HG02623 (cell line): ENCODE results near the gene MMUT.
"Not testable (repeated sequence)": the region's sequence is repeated elsewhere in the genome, so short reads cannot be mapped to it uniquely, and the experiment has no call there.

Experiments used
- ATAC-seq: cut with Tn5 transposase; IDR thresholded peaks from one replicate; pipeline ENCODE4 v1.9.1; 2021; ENCODE audit warnings: moderate library complexity; ENCODE audit not compliant: unreplicated experiment

MMUT gene

DNA sequence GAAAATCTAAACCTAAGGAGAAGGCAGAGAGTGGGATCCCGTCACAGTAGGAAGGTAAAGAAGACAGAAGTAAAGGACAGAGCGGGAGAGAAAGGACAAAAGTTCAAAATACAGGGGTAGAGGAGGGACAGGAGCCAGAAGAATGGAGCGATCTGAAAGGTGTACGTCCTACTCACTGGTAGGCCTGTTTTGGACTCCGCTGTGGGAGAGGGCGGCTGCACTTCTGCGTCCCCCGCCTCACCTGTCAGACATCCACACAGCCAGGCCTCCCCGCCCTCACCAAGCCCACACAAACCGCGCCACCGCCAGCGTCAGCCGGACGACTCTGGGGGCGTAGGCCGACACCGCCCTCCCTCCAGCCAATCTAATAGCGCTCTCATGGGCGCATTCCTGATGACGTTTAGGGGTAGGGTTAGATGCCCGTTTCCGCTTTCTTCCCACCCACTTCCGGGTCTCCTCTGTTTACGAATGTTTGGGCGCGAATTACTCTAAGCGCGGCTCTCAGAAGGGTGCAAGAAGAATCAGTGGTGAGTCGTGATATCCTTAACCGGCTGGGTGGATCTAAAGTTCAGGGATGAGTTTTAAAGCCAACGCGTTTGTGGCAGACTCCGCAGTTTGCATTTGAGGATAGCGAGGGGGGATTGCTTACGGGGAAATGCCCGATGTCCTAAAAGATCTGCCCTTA lies at the start of gene MMUT, which contains the start of gene CENPQ:
Gene MMUT (minus strand): TSS at position 327 of the 685 bp plus-strand sequence. CDS start 3,787 bp downstream, outside the sequence.
Gene CENPQ (plus strand): TSS at position 444 of the 685 bp plus-strand sequence. CDS start 6,807 bp downstream, outside the sequence.
- ATAC-seq = peak; percentile 99

DNA sequence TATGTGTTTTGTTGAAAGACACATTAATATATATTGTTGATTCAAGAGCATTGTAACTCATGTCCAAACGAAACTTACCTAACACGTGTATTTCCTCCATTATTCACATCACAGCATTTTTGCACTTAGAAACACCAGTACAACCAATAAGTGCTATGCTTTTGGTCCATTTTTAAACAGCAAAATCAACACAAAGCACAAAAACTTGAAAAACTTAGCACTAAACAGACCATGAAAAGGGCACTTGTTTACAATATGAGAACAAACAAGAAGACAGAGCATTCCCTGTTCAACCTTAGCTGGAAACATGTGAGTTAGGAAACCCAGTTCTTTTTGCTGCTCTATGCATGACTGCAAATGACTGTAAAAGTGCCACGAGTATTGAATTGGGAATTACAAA lies 46.3 kb upstream of the MMUT start:
- no peak for ATAC-seq

DNA sequence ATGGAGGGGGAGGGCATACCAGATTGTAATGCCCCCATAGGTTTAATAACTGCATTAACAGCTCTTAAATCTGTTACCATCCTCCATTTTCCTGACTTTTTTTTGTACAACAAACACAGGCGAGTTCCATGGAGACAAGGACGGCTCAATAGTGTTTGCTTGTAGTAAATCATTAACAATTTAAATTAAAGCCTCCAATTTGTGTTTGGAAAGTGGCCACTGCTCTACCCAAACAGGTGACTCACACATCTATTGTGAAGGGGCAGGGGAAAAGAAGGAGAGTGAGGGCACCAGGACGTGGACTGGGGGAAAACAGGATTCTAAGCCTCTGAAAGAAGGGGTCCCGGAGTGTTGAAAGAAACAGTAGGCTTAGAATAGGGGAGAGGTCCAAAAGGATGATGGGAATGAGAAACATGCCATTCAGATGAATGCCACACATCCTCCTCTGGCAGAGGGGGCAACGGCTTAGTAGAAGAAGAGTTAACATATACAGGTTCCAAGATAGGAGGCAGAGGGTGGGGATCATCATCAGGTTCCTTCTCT lies 43.6 kb upstream of the MMUT start:
- no peak for ATAC-seq

DNA sequence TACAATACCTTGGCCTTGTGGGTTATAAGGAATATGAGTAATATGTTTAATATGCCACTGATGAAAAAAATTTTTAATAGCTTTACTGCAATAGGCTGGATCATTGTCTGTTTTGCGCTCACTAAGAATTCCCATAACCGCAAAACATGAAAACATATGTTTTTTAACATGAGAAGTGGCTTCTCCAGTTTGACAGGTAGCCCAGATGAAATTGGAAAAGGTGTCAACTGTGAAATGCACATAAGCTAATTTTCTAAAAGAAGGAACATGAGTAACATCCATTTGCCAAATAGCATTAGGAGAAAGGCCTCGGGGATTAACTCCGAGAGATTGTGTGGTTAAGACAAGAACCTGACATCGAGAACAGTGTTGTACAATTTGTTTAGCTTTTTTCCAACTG lies 41.6 kb upstream of the MMUT start:
- ATAC-seq = no peak

DNA sequence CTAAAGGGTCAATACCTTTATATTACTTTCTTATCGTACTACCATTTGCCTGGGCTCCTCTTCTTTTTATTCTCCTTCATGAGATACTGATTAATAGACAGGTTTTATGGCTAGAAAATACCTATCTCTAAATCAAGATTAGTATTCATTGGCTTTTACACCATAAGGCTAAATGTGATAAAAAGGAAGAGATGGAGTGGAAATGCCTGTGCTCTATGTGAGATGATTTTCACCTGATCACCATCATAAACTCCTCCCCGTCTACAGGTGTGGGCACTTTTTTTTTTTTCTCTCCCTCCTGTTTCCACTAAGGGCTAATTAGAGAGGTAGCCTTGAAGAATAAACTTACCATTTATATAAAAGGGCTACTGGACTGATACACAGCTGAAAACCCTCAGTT lies 36.6 kb upstream of the MMUT start, which contains the start of gene GLYATL3:
Gene GLYATL3 (plus strand): TSS at position 301 of the 400 bp plus-strand sequence. CDS start 12,068 bp downstream, outside the sequence.
- no peak for ATAC-seq

DNA sequence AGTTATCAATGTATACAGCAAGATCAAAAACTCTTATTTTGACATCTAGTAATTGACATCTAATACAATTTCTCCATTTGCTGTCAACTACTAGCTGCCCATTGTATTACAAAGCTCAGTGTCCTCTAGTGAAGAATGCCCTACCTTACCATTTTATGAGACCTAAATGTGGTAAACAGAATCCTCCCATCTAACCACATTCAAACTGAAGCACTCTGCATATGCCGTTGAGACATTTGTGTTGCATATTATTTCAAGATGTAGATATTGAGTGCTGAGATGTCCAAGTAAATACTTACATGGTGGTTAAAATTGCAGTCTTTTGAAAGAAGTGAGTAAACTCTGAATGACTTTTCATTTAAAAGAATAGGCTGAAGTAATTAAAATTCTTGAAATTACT lies 36.1 kb upstream of the MMUT start:
- no peak for ATAC-seq

DNA sequence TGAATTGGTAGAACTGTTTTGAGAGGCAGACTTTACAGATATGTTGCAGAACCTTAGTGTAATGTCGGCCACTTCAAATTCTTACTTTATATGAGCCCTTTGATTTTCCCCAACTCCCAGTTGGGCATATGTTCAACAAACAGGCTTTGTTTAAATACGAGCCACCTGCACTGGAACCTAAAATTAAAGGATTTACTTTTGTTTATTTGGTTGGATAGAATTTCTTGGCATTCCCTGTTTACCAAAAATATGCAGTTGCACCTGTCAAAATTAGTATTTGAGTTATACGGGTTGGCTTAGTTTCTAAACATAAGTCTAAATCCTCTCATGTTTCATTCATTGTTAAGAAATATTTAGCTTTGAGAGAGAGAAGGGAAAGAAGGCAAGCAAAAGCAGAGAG lies 34.3 kb upstream of the MMUT start:
- ATAC-seq = no peak

DNA sequence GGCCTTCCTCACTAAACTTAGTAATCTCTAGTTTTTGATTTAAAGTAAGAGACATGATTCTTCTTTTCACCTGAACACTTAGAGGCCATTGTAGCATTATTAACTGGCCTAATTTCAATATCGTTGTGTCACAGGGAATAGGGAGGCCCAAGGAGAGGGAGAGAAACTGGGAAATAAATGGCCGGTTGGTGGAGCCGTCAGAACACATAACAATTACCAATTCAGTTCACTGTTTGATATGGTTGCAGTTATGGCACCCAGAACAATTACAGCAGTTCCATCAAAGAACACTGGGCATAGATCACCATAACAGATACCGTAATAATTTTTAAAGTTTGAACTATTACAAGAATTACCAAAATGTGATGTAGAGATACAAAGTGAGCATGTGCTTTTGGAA lies 27.6 kb upstream of the MMUT start:
- ATAC-seq = no peak

DNA sequence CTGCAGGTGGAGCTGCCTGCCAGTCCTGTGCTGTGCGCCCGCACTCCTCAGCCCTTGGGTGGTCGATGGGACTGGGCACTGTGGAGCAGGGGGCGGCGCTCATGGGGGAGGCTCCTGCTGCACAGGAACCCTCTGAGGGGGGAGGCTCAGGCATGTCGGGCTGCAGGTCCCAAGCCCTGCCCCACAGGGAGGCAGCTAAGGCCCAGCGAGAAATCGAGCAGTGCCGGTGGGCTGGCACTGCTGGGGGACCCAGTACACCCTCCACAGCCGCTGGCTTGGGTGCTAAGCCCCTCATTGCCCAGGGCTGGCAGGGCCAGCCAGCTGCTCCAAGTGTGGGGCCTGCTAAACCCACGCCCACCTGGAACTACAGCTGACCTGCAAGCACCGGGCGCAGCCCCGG lies 20.3 kb upstream of the MMUT start:
- not testable (repeated sequence) for ATAC-seq

DNA sequence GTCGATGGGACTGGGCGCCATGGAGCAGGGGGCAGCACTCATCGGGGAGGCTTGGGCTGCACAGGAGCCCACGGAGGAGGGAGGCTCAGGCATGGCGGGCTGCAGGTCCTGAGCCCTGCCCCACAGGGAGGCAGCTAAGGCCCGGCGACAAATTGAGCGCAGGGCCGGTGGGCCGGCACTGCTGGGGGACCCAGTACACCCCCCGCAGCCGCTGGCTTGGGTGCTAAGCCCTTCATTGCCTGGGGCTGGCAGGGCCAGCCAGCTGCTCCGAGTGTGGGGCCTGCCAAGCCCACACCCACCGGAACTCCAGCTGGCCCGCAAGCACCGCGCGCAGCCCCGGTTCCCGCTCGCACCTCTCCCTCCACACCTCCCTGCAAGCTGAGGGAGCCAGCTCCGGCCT lies 18.8 kb upstream of the MMUT start:
- ATAC-seq = not testable (repeated sequence)

DNA sequence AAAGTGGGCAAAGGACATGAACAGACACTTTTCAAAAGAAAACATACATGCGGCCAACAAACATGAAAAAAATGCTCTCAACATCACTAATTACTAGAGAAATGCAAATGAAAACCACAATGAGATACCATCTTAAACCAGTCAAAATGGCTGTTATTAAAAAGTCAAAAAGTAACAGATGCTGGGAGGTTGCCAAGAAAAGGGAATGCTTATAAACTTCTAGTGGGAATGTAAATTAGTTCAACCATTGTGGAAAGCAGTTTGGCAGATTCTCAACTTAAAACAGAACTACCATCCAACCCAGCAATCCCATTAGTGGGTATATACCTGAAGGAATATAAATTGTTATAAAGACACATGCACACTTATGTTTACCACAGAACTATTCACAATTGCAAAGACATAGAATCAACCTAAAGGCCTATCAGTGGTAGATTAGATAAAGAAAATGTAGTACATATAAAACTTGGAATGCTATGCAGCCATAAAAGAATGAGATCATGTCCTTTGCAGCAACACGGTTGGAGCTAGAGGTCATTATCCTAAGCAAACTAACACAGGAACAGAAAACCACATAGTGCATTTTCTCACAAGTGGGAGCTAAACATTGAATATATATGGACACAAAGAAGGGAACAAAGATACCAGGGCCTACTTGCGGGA lies 16.4 kb upstream of the MMUT start:
- no peak for ATAC-seq

DNA sequence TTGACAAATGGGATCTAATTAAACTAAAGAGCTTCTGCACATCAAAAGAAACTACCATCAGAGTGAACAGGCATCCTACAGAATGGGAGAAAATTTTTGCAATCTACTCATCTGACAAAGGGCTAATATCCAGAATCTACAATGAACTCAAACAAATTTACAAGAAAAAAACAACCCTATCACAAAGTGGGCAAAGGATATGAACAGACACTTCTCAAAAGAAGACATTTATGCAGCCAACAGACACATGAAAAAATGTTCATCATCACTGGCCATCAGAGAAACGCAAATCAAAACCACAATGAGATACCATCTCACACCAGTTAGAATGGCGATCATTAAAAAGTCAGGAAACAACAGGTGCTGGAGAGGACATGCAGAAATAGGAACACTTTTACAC lies 13.5 kb upstream of the MMUT start:
- not testable (repeated sequence) for ATAC-seq

DNA sequence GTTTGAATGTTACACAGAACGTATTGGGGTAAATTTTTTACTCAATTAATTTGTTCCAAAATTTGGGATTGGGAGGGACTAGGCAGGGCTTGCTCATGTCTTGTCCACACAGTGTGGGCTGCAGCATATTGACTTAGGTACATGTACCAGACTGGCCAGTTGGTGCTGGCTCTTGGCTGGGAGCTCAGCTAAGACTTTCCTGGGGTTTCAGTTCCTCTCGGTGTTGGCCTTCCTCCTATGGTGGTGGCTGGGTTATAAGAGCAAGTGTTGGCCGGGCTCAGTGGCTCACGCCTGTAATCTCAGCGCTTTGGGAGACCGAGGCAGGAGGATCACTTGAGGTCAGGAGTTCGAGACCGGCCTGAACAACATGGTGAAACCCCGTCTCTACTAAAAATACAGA lies 5.0 kb upstream of the MMUT start:
- no peak for ATAC-seq

DNA sequence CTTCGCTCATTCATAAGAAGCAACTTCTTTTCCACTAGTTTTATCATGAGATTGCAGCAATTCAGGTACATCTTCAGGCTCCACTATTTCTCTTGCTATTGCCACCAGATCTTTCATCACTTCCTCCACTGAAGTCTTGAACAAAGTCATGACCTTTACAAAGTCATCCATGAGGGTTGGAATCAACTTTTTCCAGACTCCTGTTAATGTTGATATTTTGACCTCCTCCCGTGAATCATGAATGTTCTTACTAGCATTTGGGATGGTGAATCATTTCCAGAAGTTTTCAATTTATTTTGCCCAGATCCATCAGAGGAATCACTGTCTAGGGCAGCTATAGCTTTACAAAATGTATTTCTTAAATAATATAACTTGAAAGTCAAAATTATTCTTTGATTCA lies 1.6 kb upstream of the MMUT start:
- ATAC-seq = no peak

DNA sequence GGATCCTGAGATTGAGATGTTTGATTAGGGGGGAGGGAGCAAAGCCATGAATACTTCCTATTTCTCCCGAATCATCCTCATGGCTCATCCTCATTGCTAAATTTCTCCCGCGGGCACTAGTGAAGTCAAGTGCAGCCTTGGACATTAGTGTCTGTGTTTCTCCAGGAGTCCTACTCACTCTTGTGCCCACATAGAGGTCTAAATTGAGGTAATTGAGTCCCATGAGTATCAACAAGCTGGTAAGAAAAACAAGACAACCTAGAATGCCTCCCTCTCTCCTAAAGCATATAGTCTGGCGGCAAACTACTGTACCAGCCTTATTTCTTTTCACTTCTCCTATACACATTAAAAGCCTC lies 537 bp upstream of the MMUT start:
- ATAC-seq = no peak

DNA sequence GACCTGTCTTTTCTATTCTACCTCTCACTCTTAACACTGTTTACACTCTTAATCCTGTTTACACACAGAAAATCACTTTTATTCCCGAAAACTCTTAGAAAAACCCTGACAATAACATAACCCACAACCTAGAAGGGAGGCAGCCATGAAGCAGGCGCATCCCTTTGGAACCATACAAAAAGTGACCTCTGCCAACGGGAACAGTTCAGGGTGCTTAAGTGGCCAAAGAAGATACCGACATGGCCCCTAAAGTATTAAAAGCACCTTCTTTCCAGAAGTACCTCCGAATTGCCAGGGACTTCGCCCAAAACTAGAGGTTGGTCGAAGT lies 490 bp downstream of the MMUT start:
- no peak for ATAC-seq

DNA sequence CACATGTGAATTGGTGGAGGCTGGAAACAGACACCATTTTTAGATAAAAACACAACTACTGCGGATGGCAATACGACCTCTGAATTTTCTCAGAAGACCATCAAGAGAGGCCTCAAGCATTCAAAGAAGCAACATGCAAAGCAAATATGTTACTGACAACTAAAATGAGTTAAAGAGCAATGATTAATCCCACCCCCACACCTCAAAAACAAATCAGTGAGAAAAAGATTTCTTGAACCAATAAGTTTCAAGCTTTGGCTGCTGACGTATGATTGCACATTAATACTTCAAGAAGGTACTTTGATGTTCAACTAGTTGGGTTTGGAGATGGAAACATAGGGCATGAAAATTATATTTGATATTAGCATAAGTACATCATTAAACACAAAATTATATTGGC lies 982 bp downstream of the MMUT start:
- ATAC-seq = no peak

DNA sequence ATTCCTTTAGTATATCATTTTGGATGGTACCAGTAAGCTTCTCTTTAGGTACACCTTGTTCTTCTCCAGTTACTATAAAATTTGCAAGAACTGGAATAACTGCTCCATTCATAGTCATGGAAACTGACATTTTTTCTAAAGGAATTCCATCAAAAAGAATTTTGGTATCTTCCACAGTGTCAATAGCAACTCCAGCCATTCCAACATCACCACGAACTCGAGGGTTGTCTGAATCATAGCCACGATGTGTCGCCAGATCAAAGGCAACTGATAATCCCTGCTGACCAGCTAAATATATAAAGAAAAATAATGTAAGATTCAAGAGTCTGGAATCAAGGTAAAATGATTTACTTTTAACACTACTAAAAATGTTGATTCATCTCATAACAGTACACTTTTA lies 5.3 kb downstream of the MMUT start:
- no peak for ATAC-seq

DNA sequence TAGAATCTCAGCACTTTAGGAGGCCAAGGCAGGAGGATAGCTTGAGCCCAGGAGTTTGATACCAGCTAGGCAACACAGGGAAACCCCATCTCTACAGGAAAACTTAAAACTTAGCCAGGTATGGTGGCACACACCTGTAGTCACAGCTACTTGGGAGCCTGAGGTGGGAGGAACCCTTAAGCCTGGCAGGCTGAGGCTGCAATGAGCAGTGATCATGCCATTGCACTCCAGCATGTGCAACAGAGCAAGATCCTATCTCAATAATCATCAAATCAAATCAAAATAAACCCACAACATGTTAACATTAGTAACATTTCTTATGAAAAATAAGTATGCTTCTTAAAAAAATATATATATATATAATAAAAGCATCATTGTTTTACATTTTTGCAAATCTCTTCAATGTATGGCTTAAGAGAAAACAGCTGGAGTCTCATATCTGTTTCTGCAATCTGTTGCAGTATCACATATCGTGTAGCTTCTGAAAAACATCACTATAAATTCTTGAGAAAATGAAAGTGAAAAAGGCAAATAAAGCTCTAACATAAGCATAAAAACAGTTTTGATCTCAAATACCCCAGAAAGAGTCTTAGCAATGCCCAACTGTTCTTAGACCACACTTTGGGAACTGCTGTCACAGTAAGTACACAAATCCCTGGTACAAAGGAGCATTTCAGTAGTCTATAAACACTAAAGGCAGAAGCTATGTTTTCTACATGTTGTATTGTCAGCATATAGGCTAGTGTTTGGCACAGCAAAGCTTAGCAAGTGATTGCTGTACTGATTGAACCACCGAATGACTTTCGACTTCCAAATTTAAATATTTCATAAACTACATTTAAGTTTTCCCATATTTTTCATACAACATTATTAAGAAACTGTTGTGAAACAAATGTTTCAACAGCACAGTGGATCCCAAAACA lies 8.0 kb downstream of the MMUT start:
- peak; percentile 69 for ATAC-seq

DNA sequence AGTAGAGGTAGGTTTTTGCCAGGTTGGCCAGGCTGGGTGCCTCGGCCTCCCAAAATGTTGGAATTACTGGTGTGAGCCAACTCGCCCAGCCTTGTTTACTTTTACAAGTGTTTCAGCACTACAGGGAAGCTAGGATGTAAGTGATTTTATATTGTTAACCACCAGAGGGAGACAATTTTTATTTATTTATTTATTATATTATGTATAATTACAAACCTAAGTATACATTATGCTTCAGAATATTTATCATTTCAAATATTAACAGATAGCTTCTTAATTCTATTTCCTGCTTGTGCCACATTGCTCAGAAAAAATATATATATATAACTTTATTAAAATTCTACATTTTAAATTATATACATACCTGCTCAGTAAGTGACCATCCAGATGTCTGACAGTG lies 9.8 kb downstream of the MMUT start:
- no peak for ATAC-seq

DNA sequence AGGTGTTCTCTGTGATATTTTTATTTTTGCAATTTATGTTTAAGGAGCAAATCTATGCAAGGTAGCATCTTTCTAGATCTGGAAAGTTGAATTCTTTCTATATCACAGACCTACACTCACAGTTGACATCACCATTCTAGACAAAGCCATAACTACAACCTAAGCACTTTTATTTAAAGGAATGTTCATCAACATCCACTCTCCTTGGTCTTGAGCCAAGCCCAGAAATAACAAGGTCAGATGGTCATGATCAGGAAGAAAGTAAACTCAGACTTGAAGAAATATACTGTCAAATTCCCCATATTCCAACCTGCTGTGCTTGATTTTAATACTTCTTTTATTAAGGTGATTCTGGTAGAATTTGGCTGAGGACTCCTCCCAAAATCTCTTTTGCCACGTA lies 32.2 kb downstream of the MMUT start:
- ATAC-seq = no peak
